GM18951 (cell line): Measurements from ENCODE around the gene ATG4D.
"Not testable (repeated sequence)": the region's sequence is repeated elsewhere in the genome, so short reads cannot be mapped to it uniquely, and the experiment has no call there.

Experiments used
- POLR2A ChIP-seq: IDR thresholded peaks from 4 replicates; pipeline ENCODE4 v1.6.1; 2011; ENCODE audit warnings: mild to moderate bottlenecking; ENCODE audit not compliant: insufficient read length, insufficient read depth; ENCODE audit errors: extremely low read depth
- in situ Hi-C: fragments of 300-500 bp; cut with MboI; formaldehyde crosslinking; loops from one replicate; pipeline ENCODE4 v1.12.0; 2022; ENCODE audit warnings: low sequenced_read_pairs, mixed read lengths, inconsistent platforms; ENCODE audit not compliant: unreplicated experiment

ATG4D gene

GRCh38 chr19:10514211-10515145, 29.2 kb upstream of the ATG4D start:
- no peak for TF ChIP-seq POLR2A
- in situ Hi-C loops, result no loop called here

GRCh38 chr19:10516064-10516385, 27.7 kb upstream of the ATG4D start:
- in situ Hi-C loops, result no loop called here
- TF ChIP-seq POLR2A, result no peak

GRCh38 chr19:10516671-10517286, 26.9 kb upstream of the ATG4D start:
- no peak for TF ChIP-seq POLR2A
- in situ Hi-C loops, result no loop called here

- in situ Hi-C loops, result no loop called here
- no peak for TF ChIP-seq POLR2A
Measured at GRCh38 chr19:10517361-10517759, 26.3 kb upstream of the ATG4D start, which contains the start of gene S1PR5. TSS of gene S1PR5 (minus strand) at chr19:10517447. CDS start at chr19:10515011, 2,436 bp downstream.

- TF ChIP-seq POLR2A, result no peak
- in situ Hi-C loops, result no loop called here
Measured at GRCh38 chr19:10517760-10518443, 25.8 kb upstream of the ATG4D start.

- no peak for TF ChIP-seq POLR2A
- in situ Hi-C loops, result no loop called here
Measured at GRCh38 chr19:10518444-10519361, 25.0 kb upstream of the ATG4D start.

- TF ChIP-seq POLR2A, result no peak
- in situ Hi-C loops, result no loop called here
Measured at GRCh38 chr19:10519421-10519820, 24.3 kb upstream of the ATG4D start.

- no peak for TF ChIP-seq POLR2A
- in situ Hi-C loops, result no loop called here
Measured at GRCh38 chr19:10520652-10521318, 22.9 kb upstream of the ATG4D start.

GRCh38 chr19:10521461-10522171, 22.1 kb upstream of the ATG4D start:
- in situ Hi-C loops, result no loop called here
- TF ChIP-seq POLR2A, result no peak

GRCh38 chr19:10523135-10523636, 20.5 kb upstream of the ATG4D start:
- TF ChIP-seq POLR2A, result no peak

GRCh38 chr19:10525636-10526035, 18.1 kb upstream of the ATG4D start:
- TF ChIP-seq POLR2A, result no peak
- in situ Hi-C loops, result no loop called here

More at GRCh38 chr19:10523135-10523636, 20.5 kb upstream of the ATG4D start:
- in situ Hi-C loops, result no loop called here

GRCh38 chr19:10526887-10527286, 16.8 kb upstream of the ATG4D start:
- in situ Hi-C loops, result not testable (repeated sequence)

- TF ChIP-seq POLR2A, result no peak
- in situ Hi-C loops, result no loop called here
Measured at GRCh38 chr19:10532457-10532856, 11.2 kb upstream of the ATG4D start.
